Breast epithelium (tissue), 3 donors: Measurements from ENCODE around the gene TOM1.

Experiments
- POLR2AphosphoS5 ChIP-seq, 3 donors: sonication (generic); formaldehyde crosslinking; IDR thresholded peaks; one replicate each; pipeline ENCODE4 v1.6.1; 2017; ENCODE audit warnings: antibody characterized with exemption in 3 of 3
- TF ChIP-seq, protein P1 (sequence below), 3 donors: fragments of 450-650 bp; IDR thresholded peaks; one replicate each; pipeline ENCODE4 v1.5.1; 2016 to 2017; ENCODE audit warnings: antibody characterized with exemption in 3 of 3, mild to moderate bottlenecking in 3 of 3, moderate library complexity in 3 of 3

DNA sequence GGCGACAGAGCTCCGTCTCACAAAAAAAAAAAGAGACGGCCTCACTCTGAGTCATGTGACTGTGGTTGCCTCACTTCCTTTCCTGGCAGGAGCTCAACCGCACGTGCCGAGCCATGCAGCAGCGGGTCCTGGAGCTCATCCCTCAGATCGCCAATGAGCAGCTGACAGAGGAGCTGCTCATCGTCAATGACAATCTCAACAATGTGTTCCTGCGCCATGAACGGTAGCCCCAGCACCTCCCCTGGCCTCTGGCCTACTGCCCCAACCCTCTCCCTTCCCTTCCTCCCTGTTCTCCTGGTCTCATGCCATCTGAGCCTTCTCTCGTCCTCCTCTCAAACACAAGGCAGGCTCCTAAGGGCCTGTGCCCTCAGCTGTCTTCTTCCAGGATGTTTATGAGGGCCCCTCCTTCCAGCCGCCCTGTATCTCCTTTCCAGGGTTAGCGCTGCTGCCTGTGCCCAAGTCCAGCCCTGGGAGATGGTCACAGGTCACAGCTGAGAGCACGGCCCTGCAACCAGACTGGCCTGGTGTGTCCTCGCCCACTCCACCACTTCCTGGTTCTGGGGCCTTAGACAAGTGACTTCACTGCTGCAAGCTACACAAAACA, 30.7 kb downstream of the TOM1 start:
- TF ChIP-seq, protein P1, sequence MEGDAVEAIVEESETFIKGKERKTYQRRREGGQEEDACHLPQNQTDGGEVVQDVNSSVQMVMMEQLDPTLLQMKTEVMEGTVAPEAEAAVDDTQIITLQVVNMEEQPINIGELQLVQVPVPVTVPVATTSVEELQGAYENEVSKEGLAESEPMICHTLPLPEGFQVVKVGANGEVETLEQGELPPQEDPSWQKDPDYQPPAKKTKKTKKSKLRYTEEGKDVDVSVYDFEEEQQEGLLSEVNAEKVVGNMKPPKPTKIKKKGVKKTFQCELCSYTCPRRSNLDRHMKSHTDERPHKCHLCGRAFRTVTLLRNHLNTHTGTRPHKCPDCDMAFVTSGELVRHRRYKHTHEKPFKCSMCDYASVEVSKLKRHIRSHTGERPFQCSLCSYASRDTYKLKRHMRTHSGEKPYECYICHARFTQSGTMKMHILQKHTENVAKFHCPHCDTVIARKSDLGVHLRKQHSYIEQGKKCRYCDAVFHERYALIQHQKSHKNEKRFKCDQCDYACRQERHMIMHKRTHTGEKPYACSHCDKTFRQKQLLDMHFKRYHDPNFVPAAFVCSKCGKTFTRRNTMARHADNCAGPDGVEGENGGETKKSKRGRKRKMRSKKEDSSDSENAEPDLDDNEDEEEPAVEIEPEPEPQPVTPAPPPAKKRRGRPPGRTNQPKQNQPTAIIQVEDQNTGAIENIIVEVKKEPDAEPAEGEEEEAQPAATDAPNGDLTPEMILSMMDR (IDR thresholded peaks at IDR 0.05) = no peak
- TF ChIP-seq POLR2AphosphoS5 (IDR thresholded peaks at IDR 0.05) = peak; percentile 58 to 88 (median 74)
